GM19025 (cell line): ENCODE measurements around the gene GLT8D1.
A peak's percentile ranks its signal among the peaks of the same experiment; 100 is the strongest.

Source experiments
- ATAC-seq: cut with Tn5 transposase; IDR thresholded peaks from one replicate; pipeline ENCODE4 v1.9.1; 2021; ENCODE audit warnings: mild to moderate bottlenecking, low read depth, moderate library complexity; ENCODE audit not compliant: unreplicated experiment

Gene GLT8D1

DNA sequence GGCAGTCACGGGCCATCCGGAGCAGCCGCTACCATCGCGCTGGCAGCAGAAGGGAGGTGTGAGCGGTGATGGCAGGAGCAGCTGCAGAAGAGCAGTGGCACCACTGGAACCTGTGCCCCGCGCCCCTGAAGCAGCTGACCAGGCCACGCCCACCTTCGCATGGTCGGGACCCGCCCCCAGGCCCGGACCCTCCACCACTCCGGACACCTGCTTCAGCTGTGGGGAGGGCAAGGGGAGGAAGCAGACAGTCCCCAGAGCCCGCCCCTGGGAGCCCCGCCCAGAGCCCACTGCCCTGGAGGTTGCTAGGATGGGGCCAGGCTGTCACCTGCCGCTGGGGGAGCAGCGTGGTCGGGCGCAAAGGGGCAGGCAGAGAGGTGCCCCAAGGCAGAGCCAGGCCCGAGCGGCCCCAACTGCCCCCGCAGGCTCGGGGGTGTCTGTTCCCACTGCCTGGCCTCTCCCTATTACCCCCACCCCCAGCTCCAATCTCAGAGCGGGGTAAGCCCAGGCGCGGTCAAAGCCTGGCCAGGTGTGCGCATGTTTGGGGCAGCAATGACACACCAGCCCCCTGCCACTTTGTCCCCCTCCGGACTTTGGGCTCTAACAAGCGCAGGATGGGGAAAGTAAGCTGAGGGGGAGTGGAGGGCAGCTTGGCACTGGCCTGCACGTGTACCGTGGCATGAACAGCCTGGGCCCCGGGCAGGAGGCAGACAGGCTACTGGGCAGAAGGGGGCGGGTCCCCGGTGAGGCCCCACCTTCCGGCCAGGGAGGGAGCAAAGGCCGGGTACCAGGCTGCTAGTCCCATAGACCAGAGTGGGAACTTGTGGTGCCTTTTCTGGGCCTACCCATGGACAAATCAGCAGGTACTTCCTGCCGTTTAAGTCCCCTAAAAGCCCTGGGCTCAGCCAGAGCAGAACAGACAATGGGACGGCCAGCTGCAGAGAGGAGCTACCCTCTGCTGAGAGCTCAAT is 9.0 kb upstream of the GLT8D1 start:
- ATAC-seq: no peak

DNA sequence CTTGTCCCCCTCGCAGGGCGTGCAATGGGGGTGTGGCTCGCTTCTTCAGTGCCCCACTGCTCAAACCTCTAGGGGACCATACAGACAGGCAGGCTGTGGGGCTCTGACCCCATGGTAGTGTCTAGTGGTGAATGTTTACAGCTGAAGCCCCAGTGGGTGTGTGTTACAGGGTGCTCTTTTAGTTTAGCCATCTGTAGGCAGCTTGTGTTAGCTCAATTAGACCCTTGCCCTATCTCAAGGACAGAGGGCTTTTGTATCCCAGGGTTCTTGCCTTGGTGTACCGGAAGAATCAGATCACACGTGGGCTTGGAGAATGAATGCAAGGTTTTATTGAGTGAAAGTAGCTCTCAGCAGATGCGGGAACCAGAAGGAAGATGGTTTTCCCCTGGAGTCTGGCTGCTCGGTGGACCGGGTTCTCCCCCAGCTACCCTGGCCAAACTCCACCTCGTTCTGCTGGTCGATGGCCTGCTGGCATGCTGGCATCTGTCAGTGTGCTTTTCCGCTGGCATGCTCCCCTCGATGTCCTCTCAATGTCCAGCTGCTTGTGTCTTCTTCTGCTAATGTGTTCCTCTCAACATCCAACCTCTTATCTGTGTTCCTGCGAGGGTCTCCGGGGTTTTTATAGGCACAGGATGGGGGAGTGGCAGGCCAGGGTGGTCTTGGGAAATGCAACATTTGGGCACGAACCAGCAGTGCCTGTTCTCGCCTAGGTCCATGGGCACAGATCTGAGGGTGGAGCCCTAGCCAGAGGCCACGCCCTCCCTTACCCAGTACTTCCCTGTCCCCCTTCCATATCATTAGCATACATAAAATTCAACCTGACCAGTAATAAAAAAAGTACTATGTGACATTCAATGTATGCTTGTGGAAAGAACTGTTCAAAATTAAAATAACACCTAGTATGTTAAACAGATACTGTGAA is 7.0 kb upstream of the GLT8D1 start:
- ATAC-seq: no peak

DNA sequence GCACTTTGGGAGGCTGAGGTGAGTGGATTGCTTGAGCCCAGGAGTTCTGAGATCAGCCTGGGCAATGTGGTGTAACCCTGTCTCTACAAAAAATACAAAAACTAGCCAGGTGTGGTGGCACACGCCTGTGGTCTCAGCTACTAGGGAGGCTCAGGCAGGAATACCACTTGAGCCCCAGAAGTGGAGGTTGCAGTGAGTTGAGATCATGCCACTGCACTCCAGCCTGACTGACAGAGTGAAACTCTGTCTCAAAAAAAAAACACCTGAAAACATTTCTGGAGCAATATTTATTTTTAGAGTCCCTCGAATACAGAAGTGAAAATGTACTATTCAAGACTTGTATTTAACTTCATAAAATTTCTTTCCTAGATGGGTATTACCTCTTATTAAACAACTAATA is 4.9 kb upstream of the GLT8D1 start:
- no peak for ATAC-seq

DNA sequence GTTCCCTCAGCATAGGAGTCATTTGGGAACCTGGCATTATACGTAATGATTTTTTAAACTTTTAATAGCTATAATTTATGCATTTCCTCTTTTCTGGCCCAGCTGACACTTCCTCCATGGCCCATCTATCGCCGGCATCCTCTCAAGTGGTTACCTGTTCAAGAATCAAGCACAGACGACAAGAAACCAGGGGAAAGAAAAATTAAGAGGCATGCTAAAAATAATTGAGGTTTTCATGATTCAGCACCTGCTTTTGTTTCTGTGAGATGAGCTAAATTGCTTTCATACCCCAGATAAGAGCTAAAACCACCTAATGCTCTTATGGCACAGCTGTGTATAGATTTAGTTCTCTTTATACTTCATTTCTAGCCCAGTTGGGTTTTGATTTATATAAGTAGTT is 2.0 kb upstream of the GLT8D1 start:
- no peak for ATAC-seq

DNA sequence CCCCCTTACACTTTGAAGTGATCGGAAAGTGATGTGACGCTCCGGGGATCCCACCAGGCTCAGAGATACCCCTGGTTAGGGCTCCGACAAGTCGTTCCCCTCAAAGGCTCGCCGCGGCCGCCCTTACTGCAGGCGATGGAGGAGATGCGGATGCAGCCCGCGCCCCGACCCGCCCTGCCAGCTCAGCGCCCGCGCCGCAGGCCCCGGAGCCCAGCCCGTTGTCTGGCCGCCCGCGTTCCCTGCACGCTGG is 228 bp downstream of the GLT8D1 start:
- no peak for ATAC-seq

DNA sequence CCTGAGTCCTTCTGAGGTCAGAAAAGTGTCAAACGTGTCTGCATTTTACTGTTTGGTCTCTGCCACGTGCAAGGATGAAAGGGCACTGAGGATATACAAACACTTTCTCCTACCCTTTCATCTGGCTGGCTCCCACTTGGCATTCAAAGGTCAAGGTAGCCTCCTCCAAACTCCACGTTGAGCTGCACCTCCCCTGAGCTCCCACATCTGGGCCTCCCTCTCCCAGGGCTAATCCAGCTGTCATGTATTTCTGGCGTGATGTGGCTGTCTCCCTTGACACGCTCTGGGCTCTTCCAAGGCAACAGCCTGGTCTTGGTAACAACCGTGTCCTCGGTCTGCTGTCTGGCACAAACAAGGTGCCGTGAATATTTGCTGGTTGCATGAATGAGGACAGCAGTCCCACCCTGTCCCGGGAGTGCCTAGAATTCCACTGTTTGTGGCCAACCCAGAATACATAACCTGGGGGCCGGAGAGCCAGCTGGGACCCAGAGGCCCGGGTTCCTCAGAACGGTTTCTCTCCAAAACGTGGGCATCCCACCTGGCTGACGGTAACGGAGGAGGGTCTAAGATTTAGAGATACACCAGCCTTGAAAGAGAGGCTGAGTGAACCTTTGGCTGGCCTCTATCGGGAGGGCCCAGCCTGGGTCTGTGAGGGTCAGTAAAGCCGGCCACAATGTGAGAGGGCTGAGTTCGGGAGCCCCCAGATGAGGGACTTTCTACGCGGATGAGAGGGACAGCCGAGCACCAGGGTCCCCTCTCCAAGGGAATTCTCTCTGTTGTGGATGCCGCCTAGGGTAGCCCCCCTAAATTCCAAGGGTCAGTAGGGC is 767 bp downstream of the GLT8D1 start:
- ATAC-seq: no peak

DNA sequence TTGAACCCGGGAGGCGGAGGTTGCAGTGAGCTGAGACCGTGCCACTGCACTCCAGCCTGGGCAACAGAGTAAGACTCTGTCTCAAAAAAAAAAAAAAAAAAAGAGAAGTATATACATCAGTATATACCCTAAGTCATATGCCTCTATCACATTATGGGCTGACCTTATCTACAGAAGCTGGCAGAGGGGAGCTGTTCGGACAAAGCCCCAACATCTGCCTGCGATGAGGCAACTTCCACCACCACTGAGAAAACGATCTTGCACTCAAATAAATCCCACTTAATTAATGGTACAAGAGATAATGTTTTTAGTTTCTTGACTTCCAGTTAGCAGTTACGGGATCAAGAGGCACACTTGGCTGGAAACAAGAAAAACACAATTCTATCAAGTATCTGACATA is 2.2 kb downstream of the GLT8D1 start:
- ATAC-seq: no peak

DNA sequence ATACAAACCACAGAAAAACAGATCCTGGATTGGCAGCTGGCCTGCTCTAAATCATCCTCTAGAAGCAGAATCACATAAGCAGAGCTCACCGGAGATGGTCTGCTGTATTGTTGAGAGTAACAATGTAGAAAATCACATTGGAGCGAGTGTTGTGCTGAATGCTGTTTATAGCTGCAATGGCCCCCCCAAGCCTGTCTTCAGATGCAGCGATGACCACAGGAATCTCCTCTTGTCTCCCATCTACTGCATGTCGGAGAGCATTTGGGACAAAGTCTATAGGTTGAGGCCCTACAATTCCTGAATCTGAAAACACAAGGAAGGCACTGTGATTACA is 8.0 kb downstream of the GLT8D1 start:
- no peak for ATAC-seq

DNA sequence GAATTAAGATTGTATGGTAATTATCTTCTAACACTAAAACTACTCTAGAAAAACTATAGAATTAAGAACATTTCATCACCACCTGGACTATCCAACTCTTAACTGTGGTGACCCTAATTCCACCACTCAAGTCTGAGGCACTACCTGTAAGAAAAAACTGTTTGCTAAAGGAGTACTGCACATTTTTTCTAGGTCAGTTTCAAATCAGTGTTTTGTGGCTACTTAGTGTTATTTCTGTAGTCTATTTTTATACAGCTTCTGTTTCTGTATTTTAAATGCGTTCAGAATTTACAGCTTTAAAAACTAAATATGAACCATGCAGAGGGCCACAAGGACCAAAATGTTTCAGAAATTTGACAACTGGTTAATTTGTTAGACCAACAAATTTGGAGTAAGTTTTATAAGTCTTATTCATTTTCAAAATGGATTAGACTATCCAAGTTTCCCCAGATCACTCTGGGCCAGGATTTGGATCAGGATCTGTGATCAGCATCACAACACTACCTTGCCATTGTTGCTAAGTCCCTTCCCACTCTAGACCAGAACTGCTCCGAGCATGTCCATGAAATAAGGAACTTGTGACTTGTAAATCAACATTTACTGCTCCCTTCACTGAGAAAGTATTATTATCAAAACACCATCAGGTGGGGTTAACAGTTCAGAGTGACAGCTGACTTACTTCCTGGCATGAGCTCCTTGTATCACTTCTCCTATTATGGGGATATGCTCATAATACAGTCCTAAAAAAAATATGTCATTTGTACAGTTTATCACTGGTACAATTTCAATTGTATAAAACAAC is 8.6 kb downstream of the GLT8D1 start:
- ATAC-seq: no peak

DNA sequence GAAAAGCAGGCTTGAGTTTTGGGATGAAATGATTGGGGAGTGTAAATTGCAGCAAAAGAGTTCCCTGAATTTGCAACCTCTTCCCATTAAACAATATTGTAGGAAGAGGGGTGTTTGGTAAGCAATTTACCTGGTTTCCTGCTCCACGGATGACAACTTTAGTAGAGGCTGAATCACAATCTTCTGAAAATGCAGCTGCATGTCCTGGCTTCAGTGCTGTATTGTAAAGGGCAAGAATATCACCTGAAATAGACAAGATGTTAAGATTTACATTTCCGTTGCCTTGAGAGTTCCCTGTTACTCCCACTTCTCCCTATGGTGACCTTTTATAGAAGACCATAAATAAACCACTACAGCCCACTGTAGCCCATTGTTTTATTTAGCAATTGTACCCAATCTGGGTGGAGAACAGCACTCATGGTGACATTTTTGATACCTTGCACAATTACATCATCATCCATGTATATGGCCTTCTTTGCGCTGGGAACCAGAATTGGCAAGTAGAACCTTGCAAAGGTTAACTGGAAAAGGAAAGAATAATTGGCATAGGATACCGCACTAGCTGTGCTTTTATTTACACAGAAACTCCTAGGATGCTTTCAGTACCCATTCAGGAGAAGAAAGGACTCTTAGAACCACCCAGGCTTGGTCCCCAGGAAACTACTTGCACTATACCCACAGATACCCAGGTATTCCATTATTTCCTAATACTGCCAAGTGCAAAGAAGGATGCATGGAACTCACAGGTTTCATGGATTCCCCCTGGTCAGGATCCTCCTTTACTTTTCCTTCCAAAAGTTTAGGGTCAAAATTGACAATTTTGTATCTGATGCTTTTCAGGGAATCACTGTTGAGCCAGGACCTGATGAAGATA is 9.6 kb downstream of the GLT8D1 start:
- ATAC-seq: no peak

DNA sequence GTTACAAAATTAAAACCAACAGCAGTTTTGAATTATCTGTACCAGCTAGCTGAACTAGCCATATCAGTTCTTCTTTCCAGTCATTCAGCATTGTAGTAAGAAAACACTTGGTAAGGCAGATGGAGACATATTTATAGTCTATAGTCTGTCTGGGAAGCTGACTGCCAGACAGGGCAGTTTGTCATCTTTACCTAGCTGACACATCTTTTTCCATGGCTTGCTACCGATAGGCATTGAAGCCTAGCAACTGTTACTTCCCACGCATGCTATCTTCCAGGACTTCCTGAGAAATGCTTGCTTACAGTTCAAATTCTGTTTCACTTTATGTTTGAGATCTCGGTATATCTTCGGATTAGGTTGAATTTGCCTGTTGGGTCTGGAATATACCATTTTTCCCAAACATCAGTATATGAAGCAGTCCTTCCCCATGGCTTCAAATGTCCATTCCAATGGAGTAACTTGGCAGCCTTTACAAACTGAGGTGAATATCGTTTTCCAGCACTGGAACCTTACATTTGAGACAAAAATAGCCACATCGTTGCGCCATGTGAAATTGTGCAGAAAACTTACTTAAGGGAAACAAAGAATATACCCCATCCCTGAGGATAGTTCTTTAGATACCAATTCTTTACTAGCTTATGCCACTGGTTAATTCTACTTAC is 10.9 kb downstream of the GLT8D1 start:
- ATAC-seq: no peak

DNA sequence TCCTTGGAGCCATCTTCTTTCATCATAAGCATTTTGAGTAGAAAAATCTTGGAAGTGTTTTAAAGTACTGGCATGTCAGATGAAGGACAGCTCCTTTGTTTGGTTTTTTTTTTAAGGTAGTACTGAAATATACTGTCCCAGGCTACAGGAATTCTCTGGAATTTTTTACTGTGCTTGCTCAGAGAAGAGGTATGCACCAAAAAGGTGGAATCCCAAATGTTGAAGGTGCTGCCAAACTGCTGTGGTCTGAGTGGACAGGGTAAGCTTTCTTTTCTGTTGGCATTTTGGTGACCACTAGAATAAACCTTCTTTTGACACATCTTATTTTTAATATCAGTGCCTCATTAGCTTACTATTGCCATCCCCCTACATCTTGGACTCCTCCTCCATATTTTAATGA is 12.5 kb downstream of the GLT8D1 start:
- ATAC-seq: no peak

DNA sequence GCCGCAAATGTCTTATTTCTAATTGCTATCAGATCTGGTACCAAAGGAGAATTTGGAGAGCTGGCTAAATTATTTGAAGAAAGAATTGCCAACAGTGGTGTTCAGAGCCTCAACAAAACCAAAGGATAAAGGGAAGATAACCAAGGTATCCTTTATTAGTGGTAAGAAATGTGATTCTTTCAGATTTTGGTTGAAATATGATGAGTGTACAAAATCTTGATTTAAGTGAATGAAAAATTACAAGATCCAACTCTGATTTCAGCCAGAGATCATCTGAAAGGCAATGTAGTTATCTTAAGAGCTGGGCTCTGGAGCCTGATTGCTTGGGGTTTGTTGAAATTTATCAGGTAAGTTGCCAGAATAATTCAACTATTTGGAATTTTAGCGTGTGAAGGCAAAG is 15.0 kb downstream of the GLT8D1 start:
- ATAC-seq: no peak

DNA sequence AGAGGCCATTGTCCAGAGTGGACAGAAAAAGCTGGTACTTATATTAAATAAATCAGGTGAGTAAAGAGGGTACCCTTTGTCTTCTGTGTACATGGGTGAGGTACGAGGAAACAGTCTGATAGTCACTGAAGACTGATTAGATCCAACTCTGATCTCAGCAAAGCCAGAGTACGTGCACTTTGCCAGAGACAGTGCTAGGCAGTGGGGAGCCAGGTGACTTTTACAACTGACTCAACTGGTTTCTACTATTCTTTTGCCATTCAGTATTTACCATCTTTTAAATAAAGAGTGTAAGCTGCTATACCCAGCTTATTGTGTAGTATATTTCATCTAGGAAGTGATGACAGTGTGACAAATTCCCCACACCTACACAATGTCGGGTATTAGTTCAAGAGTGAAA is 16.4 kb downstream of the GLT8D1 start:
- no peak for ATAC-seq

DNA sequence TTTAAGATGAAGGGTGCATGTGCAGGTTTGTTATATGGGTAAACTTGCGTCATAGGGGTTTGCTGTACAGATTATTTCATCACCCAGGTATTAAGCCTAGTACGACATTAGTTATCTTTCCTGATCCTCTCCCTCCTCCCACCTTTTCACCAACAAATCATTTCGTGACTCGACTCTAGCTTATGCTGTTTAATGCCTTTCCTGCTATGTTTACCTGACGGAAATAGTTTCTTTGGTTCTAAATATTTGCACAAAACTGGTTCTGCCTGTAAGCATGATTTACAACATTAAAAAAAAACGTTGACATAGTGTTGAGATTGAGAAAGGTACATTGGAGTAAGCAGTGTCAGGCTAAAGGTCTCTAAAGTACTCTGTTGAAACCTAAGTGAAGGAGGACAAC is 17.3 kb downstream of the GLT8D1 start:
- no peak for ATAC-seq

DNA sequence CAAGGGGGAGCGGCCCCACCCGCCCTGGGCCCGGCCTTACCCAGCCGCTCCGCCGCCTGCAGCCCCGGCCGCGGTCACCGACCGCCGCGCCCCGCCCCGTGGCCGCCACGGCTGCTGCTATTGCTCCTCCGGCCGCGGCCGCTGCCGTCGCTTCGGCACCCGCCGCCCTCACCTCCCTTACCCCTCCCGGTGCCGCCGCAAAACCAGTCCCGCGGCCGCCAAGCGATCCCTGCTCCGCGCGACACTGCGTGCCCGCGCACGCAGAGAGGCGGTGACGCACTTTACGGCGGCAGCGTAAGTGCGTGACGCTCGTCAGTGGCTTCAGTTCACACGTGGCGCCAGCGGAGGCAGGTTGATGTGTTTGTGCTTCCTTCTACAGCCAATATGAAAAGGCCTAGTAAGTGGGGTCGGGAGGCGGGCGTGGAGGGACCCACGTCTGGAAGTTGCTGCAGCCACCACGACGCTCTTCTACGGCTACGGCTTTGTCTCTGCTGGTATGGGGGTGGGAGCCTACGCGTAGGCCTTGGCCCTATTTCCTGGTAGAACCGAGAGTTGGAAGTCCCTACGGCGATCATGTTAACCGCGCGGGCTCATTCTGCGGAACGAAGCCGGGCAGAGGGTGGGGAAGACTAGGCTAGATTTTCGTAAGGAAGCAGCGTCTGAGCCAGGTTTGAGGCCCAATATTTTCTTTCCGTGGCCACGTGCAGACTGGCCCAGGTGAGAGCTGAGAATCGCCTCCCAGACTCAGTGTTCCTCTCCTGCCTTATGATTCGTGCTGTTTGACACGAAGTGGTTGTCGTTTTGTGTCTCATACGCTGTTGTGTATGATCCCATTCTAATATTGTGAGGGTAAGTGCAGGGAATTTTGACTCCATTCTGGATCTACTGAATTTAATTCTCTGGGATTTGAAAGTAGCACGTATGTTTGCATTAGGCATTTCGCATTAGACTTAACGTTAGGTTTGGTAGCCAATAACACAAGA is 19.6 kb downstream of the GLT8D1 start, which contains the start of the genes GNL3 and PBRM1:
Gene GNL3 (plus strand): TSS at position 324 of the 983 bp plus-strand sequence. CDS start 61 bp downstream, at position 385.
Gene PBRM1 (minus strand): TSS at position 205 of the 983 bp plus-strand sequence.
- peak; percentile 72 for ATAC-seq

DNA sequence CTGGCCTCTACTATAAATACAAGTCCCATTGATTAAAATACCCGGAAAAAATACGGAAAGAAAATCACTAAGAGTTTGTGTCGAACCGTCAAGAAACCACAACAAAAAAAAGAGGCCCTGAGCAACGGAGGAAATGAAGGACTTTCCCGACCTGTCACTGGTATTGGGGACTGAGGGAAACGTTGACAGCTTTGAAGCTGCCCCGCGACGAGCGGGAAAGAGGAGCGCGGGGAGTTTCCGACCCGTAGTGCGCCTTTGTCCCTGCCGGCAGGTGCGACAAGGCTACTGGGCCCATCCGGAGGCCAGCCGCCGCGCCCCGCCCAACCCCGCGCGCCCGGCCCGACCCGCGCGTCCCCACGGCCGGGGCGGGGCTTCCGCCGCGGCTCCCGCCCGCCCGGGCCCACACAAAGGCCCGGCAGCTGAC is 20.3 kb downstream of the GLT8D1 start:
- ATAC-seq: peak; percentile 76
